Measurements from ENCODE around the gene CLDN4.
A peak's percentile ranks its signal among the peaks of the same experiment; 100 is the strongest.

Gene CLDN4

DNA sequence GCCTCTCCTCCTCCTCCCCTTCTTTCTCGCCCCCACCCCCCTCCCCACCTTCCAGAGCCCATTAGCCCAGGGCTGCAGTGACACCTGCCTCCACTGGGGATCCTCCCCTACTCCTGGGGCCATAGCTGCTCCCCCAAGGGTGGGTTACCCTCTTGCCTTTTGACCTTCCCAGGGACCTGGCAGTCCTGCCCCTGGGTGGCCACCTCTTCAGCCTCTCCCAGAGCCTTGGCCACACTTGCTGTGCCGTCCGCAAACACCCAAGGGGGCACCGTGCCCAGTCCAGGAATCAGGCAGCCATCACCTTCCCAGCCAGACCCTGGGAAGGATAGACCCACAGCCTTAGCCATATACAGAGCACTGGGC, 19.8 kb upstream of the CLDN4 start:
- TF ChIP-seq CTCF (IDR thresholded peaks at IDR 0.05) = no peak

- TF ChIP-seq CTCF (IDR thresholded peaks at IDR 0.05) = peak; percentile 92
These were observed 19.0 kb upstream of the CLDN4 start for GRCh38 chr7:73811760-73812168.

GRCh38 chr7:73812996-73813395, 17.8 kb upstream of the CLDN4 start:
- no peak for TF ChIP-seq CTCF (IDR thresholded peaks at IDR 0.05)

GRCh38 chr7:73815436-73815835, 15.4 kb upstream of the CLDN4 start:
- no peak for TF ChIP-seq CTCF (IDR thresholded peaks at IDR 0.05)

DNA sequence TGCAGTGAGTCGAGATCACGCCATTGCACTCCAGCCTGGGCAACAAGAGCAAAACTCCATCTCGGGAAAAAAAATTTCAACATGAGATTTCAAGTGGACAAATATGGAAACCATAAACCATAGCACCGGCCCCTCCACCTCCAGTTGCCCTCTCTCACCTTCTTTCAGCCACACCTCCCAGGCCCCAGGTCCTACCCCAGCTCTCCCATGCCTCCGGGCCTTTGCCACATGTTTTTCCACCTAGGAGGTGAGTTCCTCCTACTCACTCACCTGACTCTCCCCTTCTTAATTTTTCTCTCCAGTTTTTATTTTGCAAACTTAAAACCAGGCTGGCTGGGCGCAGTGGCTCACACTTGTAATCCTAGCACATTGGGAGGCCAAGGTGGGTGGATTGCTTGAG, 13.7 kb upstream of the CLDN4 start:
- TF ChIP-seq CTCF (IDR thresholded peaks at IDR 0.05) = no peak

GRCh38 chr7:73820013-73820412, 10.8 kb upstream of the CLDN4 start:
- no peak for TF ChIP-seq CTCF (IDR thresholded peaks at IDR 0.05)

- TF ChIP-seq CTCF (IDR thresholded peaks at IDR 0.05) = no peak
These were observed 8.2 kb upstream of the CLDN4 start for GRCh38 chr7:73822319-73823173.

- TF ChIP-seq CTCF (IDR thresholded peaks at IDR 0.05) = no peak
These were observed 7.5 kb upstream of the CLDN4 start for GRCh38 chr7:73823257-73823656.

Data from LNCAP (cell line).